Esophagus squamous epithelium (tissue), 4 donors: ENCODE results near the gene R3HCC1L.
"Not testable (repeated sequence)": the region's sequence is repeated elsewhere in the genome, so short reads cannot be mapped to it uniquely, and the experiment has no call there.

Source experiments
- POLR2A ChIP-seq, 4 donors: fragments of 450-650 bp; IDR thresholded peaks; one replicate each; pipeline ENCODE4 v1.6.1; 2017; ENCODE audit warnings: antibody characterized with exemption in 4 of 4, mild to moderate bottlenecking in 4 of 4, moderate library complexity in 3 of 4
- TF ChIP-seq, protein P1 (sequence below), 6 experiments: fragments of 450-650 bp in 4 of 6; fragments of 200-600 bp in 2 of 6; sonication (generic) in 2 of 6; IDR thresholded peaks; one replicate each; pipeline ENCODE4 v1.5.1; 2016 to 2019; ENCODE audit warnings: antibody characterized with exemption in 6 of 6, mild to moderate bottlenecking in 4 of 6, moderate library complexity in 4 of 6

- TF ChIP-seq, protein P1, sequence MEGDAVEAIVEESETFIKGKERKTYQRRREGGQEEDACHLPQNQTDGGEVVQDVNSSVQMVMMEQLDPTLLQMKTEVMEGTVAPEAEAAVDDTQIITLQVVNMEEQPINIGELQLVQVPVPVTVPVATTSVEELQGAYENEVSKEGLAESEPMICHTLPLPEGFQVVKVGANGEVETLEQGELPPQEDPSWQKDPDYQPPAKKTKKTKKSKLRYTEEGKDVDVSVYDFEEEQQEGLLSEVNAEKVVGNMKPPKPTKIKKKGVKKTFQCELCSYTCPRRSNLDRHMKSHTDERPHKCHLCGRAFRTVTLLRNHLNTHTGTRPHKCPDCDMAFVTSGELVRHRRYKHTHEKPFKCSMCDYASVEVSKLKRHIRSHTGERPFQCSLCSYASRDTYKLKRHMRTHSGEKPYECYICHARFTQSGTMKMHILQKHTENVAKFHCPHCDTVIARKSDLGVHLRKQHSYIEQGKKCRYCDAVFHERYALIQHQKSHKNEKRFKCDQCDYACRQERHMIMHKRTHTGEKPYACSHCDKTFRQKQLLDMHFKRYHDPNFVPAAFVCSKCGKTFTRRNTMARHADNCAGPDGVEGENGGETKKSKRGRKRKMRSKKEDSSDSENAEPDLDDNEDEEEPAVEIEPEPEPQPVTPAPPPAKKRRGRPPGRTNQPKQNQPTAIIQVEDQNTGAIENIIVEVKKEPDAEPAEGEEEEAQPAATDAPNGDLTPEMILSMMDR (IDR thresholded peaks at IDR 0.05), result not testable (repeated sequence)
- not testable (repeated sequence) for TF ChIP-seq POLR2A (IDR thresholded peaks at IDR 0.05)
These were observed 56.3 kb downstream of the R3HCC1L start for GRCh38 chr10:98190773-98191172.
